HEK293T (cell line): ENCODE measurements around the gene KCNMA1.

Experiments
- CTCF ChIA-PET: fragments of 350-600 bp; formaldehyde crosslinking; extraction: SDS; loops from one replicate; lab custom pipeline; 2021; ENCODE audit warnings: antibody characterized with exemption, inconsistent platforms; lab: Yijun Ruan, JAX
- POLR2A ChIA-PET: fragments of 350-600 bp; formaldehyde crosslinking; extraction: SDS; loops from one replicate; lab custom pipeline; 2020; ENCODE audit warnings: antibody characterized with exemption, inconsistent platforms; lab: Yijun Ruan, JAX
- DNase-seq: peaks from one replicate; pipeline ENCODE4 v3.0.0; 2012; ENCODE audit warnings: mixed read lengths; ENCODE audit errors: extremely low spot score
- ARNT ChIP-seq: fragments of 450-650 bp; IDR thresholded peaks from 2 replicates; pipeline ENCODE4 v1.6.1; 2017; ENCODE audit warnings: mild to moderate bottlenecking
- BHLHE40 ChIP-seq: fragments of 450-650 bp; IDR thresholded peaks from 2 replicates; pipeline ENCODE4 v1.6.1; 2016; ENCODE audit warnings: mild to moderate bottlenecking, moderate library complexity, borderline replicate concordance
- CTBP1 ChIP-seq: fragments of 450-650 bp; IDR thresholded peaks from 2 replicates; pipeline ENCODE4 v1.6.1; 2016; ENCODE audit warnings: borderline replicate concordance
- ELF4 ChIP-seq: fragments of 450-650 bp; IDR thresholded peaks from 2 replicates; pipeline ENCODE4 v1.6.1; 2017; ENCODE audit warnings: antibody characterized with exemption
- FOXA1 ChIP-seq: fragments of 450-650 bp; IDR thresholded peaks from 2 replicates; pipeline ENCODE4 v1.6.1; 2016; ENCODE audit warnings: mild to moderate bottlenecking
- FOXK2 ChIP-seq: fragments of 450-650 bp; IDR thresholded peaks from 2 replicates; pipeline ENCODE4 v1.6.1; 2016; ENCODE audit warnings: mild to moderate bottlenecking
- FOXM1 ChIP-seq: fragments of 450-650 bp; IDR thresholded peaks from 2 replicates; pipeline ENCODE4 v1.6.1; 2017; ENCODE audit warnings: mild to moderate bottlenecking, borderline replicate concordance
- HDGF ChIP-seq: fragments of 450-650 bp; IDR thresholded peaks from 2 replicates; pipeline ENCODE4 v1.6.1; 2017; ENCODE audit warnings: antibody characterized with exemption, borderline replicate concordance
- L3MBTL2 ChIP-seq: fragments of 450-650 bp; conservative IDR thresholded peaks from 2 replicates; pipeline ENCODE4 v1.6.1; 2016; ENCODE audit warnings: mild to moderate bottlenecking
- LEF1 ChIP-seq: fragments of 450-650 bp; IDR thresholded peaks from 2 replicates; pipeline ENCODE4 v1.6.1; 2017; ENCODE audit warnings: mild to moderate bottlenecking, borderline replicate concordance
- NFRKB ChIP-seq: fragments of 450-650 bp; IDR thresholded peaks from 2 replicates; pipeline ENCODE4 v1.6.1; 2016; ENCODE audit warnings: mild to moderate bottlenecking, moderate library complexity
- SP1 ChIP-seq: fragments of 450-650 bp; IDR thresholded peaks from 2 replicates; pipeline ENCODE4 v1.6.1; 2017
- SUZ12 ChIP-seq: fragments of 450-650 bp; IDR thresholded peaks from 2 replicates; pipeline ENCODE4 v1.6.1; 2016; ENCODE audit warnings: mild to moderate bottlenecking
- TARDBP ChIP-seq: fragments of 450-650 bp; IDR thresholded peaks from 2 replicates; pipeline ENCODE4 v1.6.1; 2016
- ZNF384 ChIP-seq: fragments of 450-650 bp; IDR thresholded peaks from 2 replicates; pipeline ENCODE4 v1.6.1; 2016
- TF ChIP-seq, protein P1 (sequence below): fragments of 450-650 bp; IDR thresholded peaks from 2 replicates; pipeline ENCODE4 v1.6.1; 2016

KCNMA1 gene

DNA sequence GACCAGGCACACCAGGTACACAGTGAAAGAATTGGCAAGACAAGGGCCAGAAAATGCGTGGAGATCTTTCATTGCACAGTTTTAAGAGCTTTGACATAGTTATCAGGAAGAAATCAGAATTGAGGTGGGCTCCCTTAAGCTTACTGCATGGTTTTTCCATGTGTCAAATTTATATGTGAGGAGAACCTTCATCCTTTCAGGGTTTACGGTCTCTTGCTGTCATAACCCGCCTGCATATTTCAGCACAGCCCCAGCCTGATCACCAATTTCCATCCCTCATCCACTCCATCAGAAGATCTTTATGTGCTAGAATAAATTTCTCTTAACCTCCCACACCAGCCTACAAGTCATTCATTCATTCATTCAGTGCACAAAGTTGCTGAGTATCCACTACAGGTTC, 373.1 kb downstream of the KCNMA1 start:
- TF ChIP-seq NFRKB (no peak), TARDBP (no peak), FOXK2 (no peak), ELF4 (no peak), SUZ12 (no peak), ZNF384 (no peak), FOXM1 (no peak), CTBP1 (no peak), L3MBTL2 (no peak), ARNT (no peak), LEF1 (no peak), FOXA1 (no peak), SP1 (no peak), BHLHE40 (no peak), HDGF (no peak)
- TF ChIP-seq, protein P1, sequence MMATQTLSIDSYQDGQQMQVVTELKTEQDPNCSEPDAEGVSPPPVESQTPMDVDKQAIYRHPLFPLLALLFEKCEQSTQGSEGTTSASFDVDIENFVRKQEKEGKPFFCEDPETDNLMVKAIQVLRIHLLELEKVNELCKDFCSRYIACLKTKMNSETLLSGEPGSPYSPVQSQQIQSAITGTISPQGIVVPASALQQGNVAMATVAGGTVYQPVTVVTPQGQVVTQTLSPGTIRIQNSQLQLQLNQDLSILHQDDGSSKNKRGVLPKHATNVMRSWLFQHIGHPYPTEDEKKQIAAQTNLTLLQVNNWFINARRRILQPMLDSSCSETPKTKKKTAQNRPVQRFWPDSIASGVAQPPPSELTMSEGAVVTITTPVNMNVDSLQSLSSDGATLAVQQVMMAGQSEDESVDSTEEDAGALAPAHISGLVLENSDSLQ: no peak
- ChIA-PET CTCF (no interaction called here), POLR2A (no interaction called here)
- DNase-seq: no peak

- DNase-seq: no peak
- TF ChIP-seq HDGF (no peak), TARDBP (no peak), SUZ12 (no peak), BHLHE40 (no peak), ZNF384 (no peak), NFRKB (no peak), CTBP1 (no peak), LEF1 (no peak), ELF4 (no peak), FOXM1 (no peak), L3MBTL2 (no peak), ARNT (no peak), FOXK2 (no peak)
- TF ChIP-seq, protein P1: no peak
- ChIA-PET POLR2A (no interaction called here), CTCF (no interaction called here)
Observed at GRCh38 chr10:77264107-77264506, 373.5 kb downstream of the KCNMA1 start.

DNA sequence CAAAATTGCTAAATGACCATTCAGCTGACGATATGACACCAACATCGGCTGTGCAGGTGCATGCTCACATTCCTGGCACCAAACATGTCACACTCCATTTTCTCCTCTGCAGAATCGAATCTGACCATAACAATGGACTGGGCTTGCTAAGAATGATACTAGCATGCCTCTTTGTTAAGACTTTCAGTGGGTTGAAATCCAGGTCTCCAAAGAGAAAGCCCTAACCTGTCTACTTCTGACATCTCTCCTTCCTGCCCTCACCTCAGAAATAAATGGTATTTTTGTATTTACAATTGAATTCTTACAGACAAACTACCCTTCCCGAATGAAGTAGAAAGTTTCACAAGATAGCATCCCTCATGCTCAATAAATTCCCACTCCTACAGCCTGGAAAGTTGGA, 373.9 kb downstream of the KCNMA1 start:
- TF ChIP-seq HDGF: no peak
- no peak for TF ChIP-seq BHLHE40
- TF ChIP-seq FOXA1: no peak
- TF ChIP-seq NFRKB: no peak
- no peak for TF ChIP-seq ZNF384
- no peak for TF ChIP-seq SUZ12
- TF ChIP-seq TARDBP: no peak
- TF ChIP-seq SP1: no peak
- TF ChIP-seq, protein P1: no peak
- no peak for TF ChIP-seq ARNT
- no peak for TF ChIP-seq FOXK2
- no peak for TF ChIP-seq LEF1
- TF ChIP-seq L3MBTL2: no peak
- TF ChIP-seq FOXM1: no peak
- no peak for TF ChIP-seq ELF4
- DNase-seq: no peak
- POLR2A ChIA-PET: no interaction called here
- CTCF ChIA-PET: no interaction called here

GRCh38 chr10:77261146-77261545, 376.5 kb downstream of the KCNMA1 start:
- no peak for DNase-seq
- TF ChIP-seq FOXA1 (no peak), BHLHE40 (no peak)
- ChIA-PET POLR2A (no interaction called here), CTCF (no interaction called here)

DNA sequence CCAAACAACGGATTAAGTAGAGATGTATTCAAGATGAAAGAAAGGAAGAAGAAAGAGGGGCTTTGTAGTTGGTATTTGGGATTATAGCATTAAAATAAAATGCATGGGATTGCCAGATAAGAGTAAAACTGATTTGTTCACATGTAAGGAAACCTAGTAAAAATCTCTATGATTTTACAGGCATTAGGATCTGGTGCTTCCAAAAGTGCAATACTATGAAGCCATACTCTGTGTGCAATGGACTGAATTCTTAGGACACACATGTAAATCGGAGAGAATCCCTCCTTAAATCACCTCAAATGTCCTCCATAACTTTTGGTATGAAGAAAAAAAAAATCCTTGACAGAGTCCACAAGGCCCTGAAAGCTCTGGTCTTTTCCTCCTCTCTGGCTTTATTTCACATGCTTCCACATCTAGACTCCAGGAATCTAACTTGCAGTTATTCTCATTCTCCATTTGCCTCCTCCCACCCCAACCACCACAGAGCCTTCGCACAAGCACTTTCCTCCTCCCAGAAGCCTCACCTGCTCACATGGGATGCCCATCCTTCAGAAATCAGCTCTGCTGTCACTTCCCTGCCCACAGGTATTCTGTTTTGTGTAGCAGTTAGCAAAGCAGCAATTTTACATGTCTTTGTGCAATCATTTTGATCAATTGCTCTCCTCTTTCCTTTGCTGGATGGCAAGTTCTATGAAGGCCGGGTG, 378.3 kb downstream of the KCNMA1 start:
- POLR2A ChIA-PET: no interaction called here
- TF ChIP-seq ARNT (no peak), FOXA1 (no peak), NFRKB (no peak), FOXM1 (no peak), L3MBTL2 (no peak), BHLHE40 (no peak), ELF4 (no peak), CTBP1 (no peak), ZNF384 (no peak), HDGF (no peak), LEF1 (no peak), FOXK2 (no peak), TARDBP (no peak)
- TF ChIP-seq, protein P1: no peak
- CTCF ChIA-PET: no interaction called here
- DNase-seq: no peak

GRCh38 chr10:77256346-77256745, 381.3 kb downstream of the KCNMA1 start:
- ChIA-PET CTCF (interaction anchor here (0.7 kb wide), 2 partner anchors 17 to 91 kb away, joined by 3 to 4 read pairs; no protein-coding TSS in a partner anchor), POLR2A (no interaction called here)
- no peak for DNase-seq
- TF ChIP-seq TARDBP: no peak
- TF ChIP-seq SP1: no peak
- TF ChIP-seq HDGF: no peak
- TF ChIP-seq, protein P1: no peak
- TF ChIP-seq FOXM1: no peak
- TF ChIP-seq ARNT: no peak
- no peak for TF ChIP-seq FOXA1
- no peak for TF ChIP-seq LEF1
- no peak for TF ChIP-seq CTBP1
- TF ChIP-seq FOXK2: no peak
- TF ChIP-seq NFRKB: no peak
- no peak for TF ChIP-seq BHLHE40
- no peak for TF ChIP-seq ZNF384
- no peak for TF ChIP-seq SUZ12
- TF ChIP-seq L3MBTL2: no peak
- no peak for TF ChIP-seq ELF4
